Measurements from ENCODE around the gene CCS.

Gene CCS

DNA sequence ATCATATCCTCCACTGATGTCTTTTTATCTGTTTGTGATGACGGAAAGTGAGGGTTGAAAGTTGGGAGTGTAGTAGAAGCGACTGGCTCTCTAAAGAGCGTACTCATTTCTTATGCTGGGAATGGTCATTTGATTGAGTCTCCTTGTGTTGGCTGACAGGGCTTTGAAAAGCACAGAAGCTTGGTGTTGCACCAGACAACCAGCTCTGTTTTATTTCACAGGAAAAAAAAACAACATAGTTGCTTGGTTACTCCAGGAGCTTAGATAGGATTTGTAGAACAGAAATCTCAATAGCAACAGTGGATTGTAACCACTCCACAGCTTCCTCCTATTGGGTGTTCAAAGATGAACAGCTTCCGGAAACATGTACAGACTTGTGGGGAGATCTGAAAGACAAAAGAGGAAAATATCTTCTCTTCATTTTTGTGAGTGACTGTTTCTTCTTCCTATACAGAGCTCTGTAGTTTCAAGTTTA lies 26.1 kb downstream of the CCS start:
- DNase-seq (ENCODE audit: low read depth): peak; percentile 94
- TF ChIP-seq, protein P1, sequence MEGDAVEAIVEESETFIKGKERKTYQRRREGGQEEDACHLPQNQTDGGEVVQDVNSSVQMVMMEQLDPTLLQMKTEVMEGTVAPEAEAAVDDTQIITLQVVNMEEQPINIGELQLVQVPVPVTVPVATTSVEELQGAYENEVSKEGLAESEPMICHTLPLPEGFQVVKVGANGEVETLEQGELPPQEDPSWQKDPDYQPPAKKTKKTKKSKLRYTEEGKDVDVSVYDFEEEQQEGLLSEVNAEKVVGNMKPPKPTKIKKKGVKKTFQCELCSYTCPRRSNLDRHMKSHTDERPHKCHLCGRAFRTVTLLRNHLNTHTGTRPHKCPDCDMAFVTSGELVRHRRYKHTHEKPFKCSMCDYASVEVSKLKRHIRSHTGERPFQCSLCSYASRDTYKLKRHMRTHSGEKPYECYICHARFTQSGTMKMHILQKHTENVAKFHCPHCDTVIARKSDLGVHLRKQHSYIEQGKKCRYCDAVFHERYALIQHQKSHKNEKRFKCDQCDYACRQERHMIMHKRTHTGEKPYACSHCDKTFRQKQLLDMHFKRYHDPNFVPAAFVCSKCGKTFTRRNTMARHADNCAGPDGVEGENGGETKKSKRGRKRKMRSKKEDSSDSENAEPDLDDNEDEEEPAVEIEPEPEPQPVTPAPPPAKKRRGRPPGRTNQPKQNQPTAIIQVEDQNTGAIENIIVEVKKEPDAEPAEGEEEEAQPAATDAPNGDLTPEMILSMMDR (IDR thresholded peaks at IDR 0.05; ENCODE audit: insufficient read depth, low read depth, low read length, missing control alignments): no peak
- H3K4me3 ChIP-seq (ENCODE audit: low read length): peak overlapping the region; percentile 90

DNA sequence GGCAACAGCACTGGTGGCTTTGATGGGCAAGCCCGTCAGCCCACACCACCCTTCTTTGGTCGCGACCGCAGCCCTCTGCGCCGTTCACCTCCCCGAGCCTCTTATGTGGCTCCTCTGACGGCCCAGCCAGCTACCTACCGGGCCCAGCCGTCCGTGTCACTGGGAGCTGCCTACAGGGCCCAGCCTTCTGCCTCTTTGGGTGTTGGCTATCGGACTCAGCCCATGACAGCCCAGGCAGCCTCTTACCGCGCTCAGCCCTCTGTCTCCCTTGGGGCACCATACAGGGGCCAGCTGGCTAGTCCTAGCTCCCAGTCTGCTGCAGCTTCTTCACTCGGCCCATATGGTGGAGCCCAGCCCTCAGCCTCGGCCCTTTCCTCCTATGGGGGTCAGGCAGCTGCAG lies 31.5 kb downstream of the CCS start:
- TF ChIP-seq, protein P1 (IDR thresholded peaks at IDR 0.05; ENCODE audit: insufficient read depth, low read depth, low read length, missing control alignments): no peak
- no peak overlapping the region for H3K4me3 ChIP-seq (ENCODE audit: low read length)
- DNase-seq (ENCODE audit: low read depth): no peak

DNA sequence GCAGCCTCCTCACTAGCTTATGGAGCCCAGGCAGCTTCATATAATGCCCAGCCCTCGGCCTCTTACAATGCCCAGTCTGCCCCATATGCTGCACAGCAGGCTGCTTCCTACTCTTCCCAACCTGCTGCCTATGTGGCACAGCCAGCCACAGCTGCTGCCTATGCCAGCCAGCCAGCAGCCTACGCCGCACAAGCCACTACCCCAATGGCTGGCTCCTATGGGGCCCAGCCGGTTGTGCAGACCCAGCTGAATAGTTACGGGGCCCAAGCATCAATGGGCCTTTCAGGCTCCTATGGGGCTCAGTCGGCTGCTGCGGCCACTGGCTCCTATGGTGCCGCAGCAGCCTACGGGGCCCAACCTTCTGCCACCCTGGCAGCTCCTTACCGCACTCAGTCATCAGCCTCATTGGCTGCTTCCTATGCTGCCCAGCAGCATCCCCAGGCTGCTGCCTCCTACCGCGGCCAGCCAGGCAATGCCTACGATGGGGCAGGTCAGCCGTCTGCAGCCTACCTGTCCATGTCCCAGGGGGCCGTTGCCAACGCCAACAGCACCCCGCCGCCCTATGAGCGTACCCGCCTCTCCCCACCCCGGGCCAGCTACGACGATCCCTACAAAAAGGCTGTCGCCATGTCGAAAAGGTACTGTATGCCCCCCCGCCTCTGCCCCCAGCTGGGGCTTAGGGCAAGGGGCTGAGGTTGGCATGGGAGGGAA lies 32.2 kb downstream of the CCS start:
- DNase-seq (ENCODE audit: low read depth): no peak
- TF ChIP-seq, protein P1 (IDR thresholded peaks at IDR 0.05; ENCODE audit: insufficient read depth, low read depth, low read length, missing control alignments): no peak
- H3K4me3 ChIP-seq (ENCODE audit: low read length): no peak overlapping the region

DNA sequence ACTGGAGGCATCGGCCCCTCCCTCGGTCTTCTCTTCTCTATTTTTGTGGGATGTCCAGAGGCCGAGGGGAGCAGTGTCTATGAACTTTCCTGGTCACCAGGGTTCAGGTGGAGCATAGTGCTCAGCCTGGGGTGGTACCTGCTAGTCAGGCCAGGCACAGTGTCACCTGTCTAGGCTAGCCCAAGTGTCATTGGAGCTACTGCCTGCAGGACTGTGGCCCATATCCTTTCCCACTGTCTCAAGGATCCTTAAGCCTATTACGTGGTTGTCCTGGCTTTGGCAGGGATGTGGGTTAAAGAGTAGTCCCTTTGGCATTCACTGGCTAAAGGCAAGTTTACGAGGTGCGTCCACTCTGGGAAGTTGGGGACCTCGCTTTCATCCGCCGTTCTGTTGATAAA lies 32.8 kb downstream of the CCS start:
- H3K4me3 ChIP-seq (ENCODE audit: low read length): no peak overlapping the region
- TF ChIP-seq, protein P1 (IDR thresholded peaks at IDR 0.05; ENCODE audit: insufficient read depth, low read depth, low read length, missing control alignments): no peak
- no peak for DNase-seq (ENCODE audit: low read depth)

DNA sequence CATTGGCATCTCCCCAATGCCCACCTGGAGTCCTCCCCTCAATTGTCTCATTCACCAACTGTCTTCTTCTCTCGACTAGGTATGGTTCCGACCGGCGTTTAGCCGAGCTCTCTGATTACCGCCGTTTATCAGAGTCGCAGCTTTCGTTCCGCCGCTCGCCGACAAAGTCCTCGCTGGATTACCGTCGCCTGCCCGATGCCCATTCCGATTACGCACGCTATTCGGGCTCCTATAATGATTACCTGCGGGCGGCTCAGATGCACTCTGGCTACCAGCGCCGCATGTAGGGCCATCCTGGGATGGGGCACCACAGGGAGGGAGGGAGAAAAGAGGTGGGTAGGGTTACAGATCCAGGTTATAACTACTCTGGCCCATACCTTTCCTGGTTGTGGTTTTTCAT lies 33.4 kb downstream of the CCS start:
- TF ChIP-seq, protein P1 (IDR thresholded peaks at IDR 0.05; ENCODE audit: insufficient read depth, low read depth, low read length, missing control alignments): no peak
- no peak overlapping the region for H3K4me3 ChIP-seq (ENCODE audit: low read length)
- DNase-seq (ENCODE audit: low read depth): no peak

DNA sequence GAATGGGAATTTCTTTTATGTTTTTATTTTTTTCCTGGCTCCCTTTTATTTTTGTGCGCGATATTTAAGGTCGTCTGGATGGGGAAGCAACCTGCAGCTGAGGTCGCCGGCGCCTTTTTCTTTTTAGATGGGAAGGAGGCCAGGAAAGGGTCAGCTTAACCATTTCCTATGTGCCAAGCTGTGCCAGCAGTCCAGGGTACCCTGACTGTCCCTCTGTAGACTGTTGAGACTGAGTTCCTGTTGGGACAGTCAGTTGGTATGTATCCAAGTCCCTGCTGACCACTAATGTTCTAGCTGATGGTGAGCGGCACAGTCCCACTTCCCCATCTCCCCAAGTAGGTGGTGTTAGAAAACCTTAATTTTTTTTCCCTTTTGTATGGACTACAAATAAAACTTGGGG lies 33.9 kb downstream of the CCS start:
- no peak for DNase-seq (ENCODE audit: low read depth)
- TF ChIP-seq, protein P1 (IDR thresholded peaks at IDR 0.05; ENCODE audit: insufficient read depth, low read depth, low read length, missing control alignments): no peak

DNA sequence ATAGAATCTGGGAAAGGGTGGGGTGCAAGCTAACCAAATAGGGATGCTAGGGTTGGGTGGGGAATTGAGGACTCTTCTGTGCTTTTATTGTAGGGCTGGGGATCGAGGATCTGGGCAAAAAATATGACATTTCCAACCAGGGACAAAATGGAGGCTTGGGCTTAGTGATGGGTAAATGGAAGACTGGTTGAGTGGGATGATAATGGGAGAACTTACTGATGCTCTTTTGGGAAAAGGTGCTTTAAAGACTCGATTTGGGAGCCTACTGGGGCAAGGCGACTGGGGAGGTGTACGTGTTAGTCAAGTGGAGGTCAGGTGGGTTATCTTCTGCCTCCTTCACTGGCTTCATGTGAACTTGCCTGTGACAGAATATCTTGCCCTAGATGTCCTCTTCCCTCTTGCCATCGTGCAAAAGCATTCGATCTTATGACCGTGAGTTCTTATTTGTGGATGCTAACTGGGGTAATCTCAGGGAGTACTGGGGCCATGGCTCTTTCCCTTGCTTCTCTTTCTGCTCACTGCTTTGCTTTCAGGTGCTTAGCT lies 35.1 kb downstream of the CCS start:
- H3K4me3 ChIP-seq (ENCODE audit: low read length): no peak overlapping the region
- TF ChIP-seq, protein P1 (IDR thresholded peaks at IDR 0.05; ENCODE audit: insufficient read depth, low read depth, low read length, missing control alignments): no peak
- no peak for DNase-seq (ENCODE audit: low read depth)

More for the DNA sequence above, 33.9 kb downstream of the CCS start:
- no peak overlapping the region for H3K4me3 ChIP-seq (ENCODE audit: low read length)

All from epithelial cell of esophagus (primary cell).